HepG2 (cell line): ENCODE results near the gene PWWP2A. TPM values are rescaled to one million over a fixed set of nuclear protein-coding genes. Genes with fewer than 3 reads are reported as not detected.

Experiments used
- AGO1 ChIP-seq: fragments of 200-400 bp; formaldehyde crosslinking; IDR thresholded peaks from 2 replicates; pipeline ENCODE4 v1.6.1; 2017; ENCODE audit warnings: mild to moderate bottlenecking, low read depth, low read length, moderate library complexity; ENCODE audit not compliant: poor library complexity, severe bottlenecking
- ESRRA ChIP-seq: sonication (generic); formaldehyde crosslinking; IDR thresholded peaks from 2 replicates; pipeline ENCODE4 v1.5.1; 2020; ENCODE audit warnings: mild to moderate bottlenecking, low read depth, missing genetic modification reagents
- HNF1B ChIP-seq: sonication (generic); formaldehyde crosslinking; IDR thresholded peaks from 2 replicates; pipeline ENCODE4 v1.5.1; 2020; ENCODE audit warnings: mild to moderate bottlenecking, moderate library complexity, missing genetic modification reagents
- KAT2B ChIP-seq: fragments of 150-350 bp; IDR thresholded peaks from 2 replicates; pipeline ENCODE4 v1.6.1; 2014; ENCODE audit warnings: low read depth, low read length, borderline replicate concordance
- MAF1 ChIP-seq: sonication (generic); formaldehyde crosslinking; IDR thresholded peaks from 2 replicates; pipeline ENCODE4 v1.5.0; 2020; ENCODE audit warnings: missing genetic modification reagents, borderline replicate concordance
- MTF1 ChIP-seq: sonication (generic); formaldehyde crosslinking; IDR thresholded peaks from 2 replicates; pipeline ENCODE4 v1.5.0; 2020; ENCODE audit warnings: missing genetic modification reagents
- NRL ChIP-seq: sonication (generic); formaldehyde crosslinking; IDR thresholded peaks from 2 replicates; pipeline ENCODE4 v1.5.0; 2020; ENCODE audit warnings: missing genetic modification reagents, mild to moderate bottlenecking, moderate library complexity, borderline replicate concordance
- THYN1 ChIP-seq: sonication (generic); formaldehyde crosslinking; IDR thresholded peaks from 2 replicates; pipeline ENCODE4 v1.8.1; 2023; ENCODE audit warnings: low read depth, mild to moderate bottlenecking, moderate library complexity, missing genetic modification reagents, borderline replicate concordance
- YEATS4 ChIP-seq: sonication (generic); formaldehyde crosslinking; IDR thresholded peaks from 2 replicates; pipeline ENCODE4 v1.4.0; 2020; ENCODE audit warnings: missing genetic modification reagents, borderline replicate concordance
- ZBTB3 ChIP-seq: sonication (generic); formaldehyde crosslinking; IDR thresholded peaks from 2 replicates; pipeline ENCODE4 v1.4.0; 2020; ENCODE audit warnings: low read depth, mild to moderate bottlenecking, moderate library complexity, missing genetic modification reagents, borderline replicate concordance
- ZFP36L2 ChIP-seq: sonication (generic); formaldehyde crosslinking; IDR thresholded peaks from 2 replicates; pipeline ENCODE4 v1.4.0; 2020; ENCODE audit warnings: missing genetic modification reagents
- ZFP90 ChIP-seq: sonication (generic); formaldehyde crosslinking; IDR thresholded peaks from 2 replicates; pipeline ENCODE4 v1.8.0; 2022; ENCODE audit warnings: missing genetic modification reagents, mild to moderate bottlenecking, inconsistent platforms, borderline replicate concordance
- ZHX2 ChIP-seq, 2 experiments: sonication (generic) in 1 of 2; formaldehyde crosslinking in 1 of 2; IDR thresholded peaks; 2 replicates each; pipeline versions ENCODE4 v1.6.1 to v1.9.0; 2014 to 2022; ENCODE audit warnings: antibody characterized with exemption in 1 of 2, borderline replicate concordance in 1 of 2, inconsistent platforms in 1 of 2, low read depth in 1 of 2, missing genetic modification reagents in 1 of 2
- ZNF282 ChIP-seq: fragments of 450-650 bp; IDR thresholded peaks from 2 replicates; pipeline ENCODE4 v1.6.1; 2018; ENCODE audit not compliant: partially characterized antibody
- ZNF329 ChIP-seq: sonication (generic); formaldehyde crosslinking; IDR thresholded peaks from 2 replicates; pipeline ENCODE4 v1.9.0; 2021; ENCODE audit warnings: low read depth, mild to moderate bottlenecking, missing genetic modification reagents
- ZNF7 ChIP-seq: IDR thresholded peaks from 2 replicates; pipeline ENCODE4 v1.6.1; 2016; ENCODE audit warnings: missing biosample characterization, missing genetic modification reagents
- ZNF768 ChIP-seq: sonication (generic); formaldehyde crosslinking; IDR thresholded peaks from 2 replicates; pipeline ENCODE4 v1.4.0; 2020; ENCODE audit warnings: missing genetic modification reagents
- polyA plus RNA-seq, 8 experiments: library from polyadenylated mRNA; depleted of rRNA in 3 of 8; stranded (reverse) in 7 of 8; unstranded in 1 of 8; fragments of >200 nt; fragmentation: Illumina TruSeq in 4 of 8; extraction: Trizol in 4 of 8; gene quantifications; 2 replicates each; pipeline versions ENCODE4 v1.2.1 to v1.2.3, GENCODE V29; 2011 to 2016; ENCODE audit warnings: low read depth in 4 of 8, missing spikeins in 1 of 8, mixed read lengths in 1 of 8; ENCODE audit not compliant: insufficient read depth in 1 of 8
- total RNA-seq, 5 experiments: library from RNA; depleted of rRNA; stranded (reverse); fragments of >200 nt; fragmentation: Illumina TruSeq; extraction: Trizol; gene quantifications; 2 replicates each; pipeline ENCODE4 v1.2.3, GENCODE V29; 2016; ENCODE audit warnings: low read depth in 1 of 5
- TF ChIP-seq, protein P1 (sequence below): IDR thresholded peaks from 2 replicates; pipeline ENCODE4 v1.6.1; 2018; ENCODE audit warnings: missing genetic modification reagents, mild to moderate bottlenecking, missing compliant biosample characterization

Gene PWWP2A
- total and polyA plus RNA-seq, 2 of the 13 experiments (the other 11 are each of a cell fraction or from before 2014, with no cell fraction given) = 7.3 to 16.9 TPM

DNA sequence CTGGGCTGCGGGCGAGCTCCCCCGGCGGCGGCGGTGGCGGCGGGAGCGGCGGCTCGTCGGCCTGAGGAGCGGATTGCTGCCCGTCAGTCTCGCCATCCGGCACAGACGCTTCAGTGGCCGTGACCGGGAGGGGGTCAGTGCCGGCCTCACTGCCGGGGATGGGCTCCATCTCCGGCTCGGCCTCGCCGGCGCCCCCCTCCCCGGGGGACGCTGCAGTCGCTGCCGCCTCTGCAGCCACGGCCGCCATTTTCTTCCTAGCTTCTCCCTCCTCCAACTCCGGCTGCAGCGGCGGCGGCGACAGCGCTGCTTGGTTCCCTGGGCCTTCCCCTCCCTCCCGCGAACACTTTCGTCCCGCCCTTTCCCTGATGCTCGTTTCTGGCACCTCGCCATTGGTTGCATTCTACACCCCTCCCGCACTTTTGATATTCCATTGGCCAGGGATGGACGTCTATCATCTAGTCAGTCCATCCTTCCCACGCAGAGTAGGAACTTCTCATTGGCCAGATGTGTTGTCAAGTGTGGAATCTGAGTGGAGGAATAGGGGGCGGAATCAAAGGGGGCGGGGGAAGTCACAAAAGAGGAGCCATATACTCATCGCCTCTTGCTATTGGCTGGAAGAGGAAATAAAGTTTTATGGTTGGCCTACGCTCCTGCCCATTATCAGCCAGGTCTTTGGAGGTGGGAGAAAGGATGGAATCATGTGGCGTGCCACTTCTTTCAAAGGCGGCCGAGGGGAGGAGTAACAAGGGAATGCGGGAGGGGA, at the start of gene PWWP2A (continued):
- peak; percentile 59; the same call in 1 of the 2 replicates for TF ChIP-seq HNF1B (CRISPR knock-in tag)
- TF ChIP-seq THYN1 (CRISPR knock-in tag) = no peak
- no peak; the same call in none of the 2 replicates for TF ChIP-seq YEATS4 (CRISPR knock-in tag)
- peak; percentile 72 for TF ChIP-seq ZNF768 (CRISPR knock-in tag)
- TF ChIP-seq, protein P1, sequence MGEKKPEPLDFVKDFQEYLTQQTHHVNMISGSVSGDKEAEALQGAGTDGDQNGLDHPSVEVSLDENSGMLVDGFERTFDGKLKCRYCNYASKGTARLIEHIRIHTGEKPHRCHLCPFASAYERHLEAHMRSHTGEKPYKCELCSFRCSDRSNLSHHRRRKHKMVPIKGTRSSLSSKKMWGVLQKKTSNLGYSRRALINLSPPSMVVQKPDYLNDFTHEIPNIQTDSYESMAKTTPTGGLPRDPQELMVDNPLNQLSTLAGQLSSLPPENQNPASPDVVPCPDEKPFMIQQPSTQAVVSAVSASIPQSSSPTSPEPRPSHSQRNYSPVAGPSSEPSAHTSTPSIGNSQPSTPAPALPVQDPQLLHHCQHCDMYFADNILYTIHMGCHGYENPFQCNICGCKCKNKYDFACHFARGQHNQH (CRISPR knock-in tag) = 0 out of 2 replicates have a peak, but pooled peaks have one; percentile 5
- no peak for TF ChIP-seq AGO1
- no peak for TF ChIP-seq ESRRA (CRISPR knock-in tag)
- no peak for TF ChIP-seq ZFP36L2 (CRISPR knock-in tag)
- TF ChIP-seq KAT2B = no peak
- no peak; the same call in 1 of the 2 replicates for TF ChIP-seq ZFP90
- no peak; the same call in 1 of the 2 replicates for TF ChIP-seq ZNF329 (CRISPR knock-in tag)
- TF ChIP-seq NRL (CRISPR knock-in tag) = no peak
- TF ChIP-seq MAF1 (CRISPR knock-in tag) = 0 out of 2 replicates have a peak, but pooled peaks have one; percentile 77
- no peak for TF ChIP-seq ZNF7 (CRISPR knock-in tag)
- TF ChIP-seq MTF1 (CRISPR knock-in tag) = no peak
- peak; percentile 43; the same call in 1 of the 2 replicates for TF ChIP-seq ZBTB3 (CRISPR knock-in tag)
- TF ChIP-seq ZNF282 = no peak
- no peak for TF ChIP-seq ZHX2 (IDR thresholded peaks at IDR 0.05; ENCODE audit: low read depth)
- 0 out of 2 replicates have a peak, but pooled peaks have one; percentile 61 for TF ChIP-seq ZHX2 (CRISPR knock-in tag; IDR thresholded peaks at IDR 0.05; ENCODE audit: borderline replicate concordance)
